H9 (cell line): ENCODE results near the gene TELO2. TPM values are rescaled to one million over a fixed set of nuclear protein-coding genes. Genes with fewer than 3 reads are reported as not detected.

Experiments used
- DNase-seq: peaks from one replicate; pipeline ENCODE4 v3.0.0-alpha.2; 2017
- H2AFZ ChIP-seq: one replicate; pipeline ENCODE4 v1.6.1; 2013; ENCODE audit warnings: mild to moderate bottlenecking, low read length, control low read depth, moderate library complexity
- H2AK5ac ChIP-seq: 2 replicates; pipeline ENCODE4 v1.6.1; 2013; ENCODE audit warnings: low read length, control low read depth, mixed read lengths; ENCODE audit not compliant: insufficient read length
- H2BK120ac ChIP-seq: one replicate; pipeline ENCODE4 v1.6.1; 2013; ENCODE audit warnings: low read depth, mild to moderate bottlenecking, low read length, control low read depth, inconsistent platforms; ENCODE audit not compliant: poor library complexity, severe bottlenecking
- H2BK12ac ChIP-seq: 2 replicates; pipeline ENCODE4 v1.6.1; 2013; ENCODE audit warnings: low read length, control low read depth, mixed read lengths, low read depth; ENCODE audit not compliant: insufficient read length
- H2BK15ac ChIP-seq: 2 replicates; pipeline ENCODE4 v1.6.1; 2013; ENCODE audit warnings: low read depth, low read length, control low read depth
- H2BK20ac ChIP-seq: one replicate; pipeline ENCODE4 v1.6.1; 2013; ENCODE audit warnings: low read depth, mild to moderate bottlenecking, low read length, control low read depth, inconsistent platforms; ENCODE audit not compliant: poor library complexity, severe bottlenecking
- H2BK5ac ChIP-seq: 2 replicates; pipeline ENCODE4 v1.6.1; 2013; ENCODE audit warnings: low read length, control low read depth, mixed read lengths; ENCODE audit not compliant: insufficient read length
- H3K14ac ChIP-seq: 2 replicates; pipeline ENCODE4 v1.6.1; 2013; ENCODE audit warnings: low read length, control low read depth; ENCODE audit not compliant: insufficient read depth
- H3K18ac ChIP-seq: 2 replicates; pipeline ENCODE4 v1.6.1; 2013; ENCODE audit warnings: low read depth, mild to moderate bottlenecking, mixed read lengths, low read length, control low read depth; ENCODE audit not compliant: insufficient read length
- H3K23ac ChIP-seq: 2 replicates; pipeline ENCODE4 v1.6.1; 2013; ENCODE audit warnings: low read length, control low read depth, mixed read lengths, low read depth; ENCODE audit not compliant: insufficient read length
- H3K23me2 ChIP-seq: 2 replicates; pipeline ENCODE4 v1.6.1; 2013; ENCODE audit warnings: low read depth, mild to moderate bottlenecking, mixed read lengths, low read length, control low read depth; ENCODE audit not compliant: insufficient read length, poor library complexity, severe bottlenecking
- H3K27ac ChIP-seq: 2 replicates; pipeline ENCODE4 v1.5.1; 2013; ENCODE audit warnings: low read length, control low read depth, mixed read lengths, low read depth; ENCODE audit not compliant: insufficient read length
- H3K27me3 ChIP-seq: 2 replicates; pipeline ENCODE4 v1.6.1; 2013; ENCODE audit warnings: low read length, control low read depth, inconsistent platforms; ENCODE audit not compliant: insufficient read depth
- H3K4ac ChIP-seq: 2 replicates; pipeline ENCODE4 v1.6.1; 2013; ENCODE audit warnings: low read depth, mild to moderate bottlenecking, control low read depth, inconsistent platforms, low read length, moderate library complexity
- H3K4me1 ChIP-seq: 2 replicates; pipeline ENCODE4 v1.6.1; 2013; ENCODE audit warnings: low read length, control low read depth, inconsistent platforms; ENCODE audit not compliant: insufficient read depth
- H3K4me2 ChIP-seq: 2 replicates; pipeline ENCODE4 v1.6.1; 2013; ENCODE audit warnings: low read length, control low read depth, mixed read lengths; ENCODE audit not compliant: insufficient read length, insufficient read depth
- H3K56ac ChIP-seq: 2 replicates; pipeline ENCODE4 v1.6.1; 2013; ENCODE audit warnings: low read depth, mild to moderate bottlenecking, mixed read lengths, low read length, control low read depth; ENCODE audit not compliant: insufficient read length
- H3K79me1 ChIP-seq: 2 replicates; pipeline ENCODE4 v1.6.1; 2013; ENCODE audit warnings: low read depth, mild to moderate bottlenecking, moderate library complexity, low read length, control low read depth, inconsistent platforms; ENCODE audit not compliant: insufficient read depth, poor library complexity, severe bottlenecking
- H3K79me2 ChIP-seq: 2 replicates; pipeline ENCODE4 v1.6.1; 2013; ENCODE audit warnings: low read length, control low read depth, inconsistent platforms; ENCODE audit not compliant: insufficient read depth
- H3K9ac ChIP-seq: 2 replicates; pipeline ENCODE4 v1.6.1; 2013; ENCODE audit warnings: low read length, control low read depth, mixed read lengths; ENCODE audit not compliant: insufficient read length; ENCODE audit errors: extremely low read depth
- H3K9me3 ChIP-seq: one replicate; pipeline ENCODE4 v1.6.1; 2013; ENCODE audit warnings: low read depth, low read length, inconsistent platforms; ENCODE audit not compliant: control insufficient read depth
- H3T11ph ChIP-seq: one replicate; pipeline ENCODE4 v1.6.1; 2013; ENCODE audit warnings: mild to moderate bottlenecking, low read length, control low read depth, inconsistent platforms
- H4K20me1 ChIP-seq: one replicate; pipeline ENCODE4 v1.6.1; 2013; ENCODE audit not compliant: control insufficient read depth, insufficient read length, insufficient read depth
- H4K5ac ChIP-seq: 2 replicates; pipeline ENCODE4 v1.6.1; 2013; ENCODE audit warnings: low read depth, mild to moderate bottlenecking, mixed read lengths, low read length, control low read depth; ENCODE audit not compliant: insufficient read length
- H4K8ac ChIP-seq: replicated peaks from 2 replicates; pipeline ENCODE4 v1.6.1; 2013; ENCODE audit warnings: low read length, control low read depth, mixed read lengths, low read depth; ENCODE audit not compliant: insufficient read length
- H4K91ac ChIP-seq: 2 replicates; pipeline ENCODE4 v1.6.1; 2013; ENCODE audit warnings: low read depth, mild to moderate bottlenecking, moderate library complexity, mixed read lengths, low read length, control low read depth; ENCODE audit not compliant: insufficient read length
- H3K27ac Mint-ChIP-seq, 3 experiments: 2 replicates in 2 of 3; 3 replicates in 1 of 3; pipeline ENCODE4 v1.8.0; 2020 to 2021; ENCODE audit warnings: mixed read lengths in 3 of 3, mild to moderate bottlenecking in 1 of 3, moderate library complexity in 1 of 3
- H3K27me3 Mint-ChIP-seq: 2 replicates; pipeline ENCODE4 v1.8.0; 2021; ENCODE audit warnings: low read depth, mild to moderate bottlenecking, moderate library complexity, mixed read lengths
- H3K36me3 Mint-ChIP-seq, 3 experiments: 2 replicates in 2 of 3; 3 replicates in 1 of 3; pipeline ENCODE4 v1.8.0; 2020 to 2021; ENCODE audit warnings: low read depth in 3 of 3, mixed read lengths in 3 of 3; ENCODE audit not compliant: insufficient read depth in 1 of 3
- H3K4me1 Mint-ChIP-seq, 2 experiments: 2 replicates each; pipeline ENCODE4 v1.8.0; 2020; ENCODE audit warnings: mixed read lengths in 2 of 2
- H3K4me3 Mint-ChIP-seq, 2 experiments: 2 replicates in 1 of 2; 3 replicates in 1 of 2; pipeline ENCODE4 v1.8.0; 2020 to 2021; ENCODE audit warnings: mild to moderate bottlenecking in 2 of 2, mixed read lengths in 2 of 2, moderate library complexity in 1 of 2
- H3K9me3 Mint-ChIP-seq, 2 experiments: 2 replicates in 1 of 2; 3 replicates in 1 of 2; pipeline ENCODE4 v1.8.0; 2020; ENCODE audit warnings: mild to moderate bottlenecking in 2 of 2, mixed read lengths in 2 of 2, moderate library complexity in 1 of 2
- WGBS: extraction: QIAGEN DNeasy Blood & Tissue Kit; methylation state at CpG from one replicate; pipeline ENCODE4 v1.1.7; 2013; ENCODE audit warnings: missing lambda C conversion rate, low lambda C conversion rate, mixed read lengths; ENCODE audit not compliant: insufficient read length; ENCODE audit errors: extremely low coverage; 5-methylcytosine and 5-hydroxymethylcytosine counted together
- total RNA-seq: library from RNA; stranded (reverse); gene quantifications from 2 replicates; pipeline ENCODE4 v1.2.1, GENCODE V29; 2021
- TF ChIP-seq, protein P1 (sequence below): fragments of 200-600 bp; sonication (generic); conservative IDR thresholded peaks from 3 replicates; pipeline ENCODE4 v1.8.0; 2021; ENCODE audit warnings: antibody characterized with exemption, mild to moderate bottlenecking

The TELO2 gene
- total RNA-seq, 1 experiment from 2014 or later = 98.9 TPM

DNA sequence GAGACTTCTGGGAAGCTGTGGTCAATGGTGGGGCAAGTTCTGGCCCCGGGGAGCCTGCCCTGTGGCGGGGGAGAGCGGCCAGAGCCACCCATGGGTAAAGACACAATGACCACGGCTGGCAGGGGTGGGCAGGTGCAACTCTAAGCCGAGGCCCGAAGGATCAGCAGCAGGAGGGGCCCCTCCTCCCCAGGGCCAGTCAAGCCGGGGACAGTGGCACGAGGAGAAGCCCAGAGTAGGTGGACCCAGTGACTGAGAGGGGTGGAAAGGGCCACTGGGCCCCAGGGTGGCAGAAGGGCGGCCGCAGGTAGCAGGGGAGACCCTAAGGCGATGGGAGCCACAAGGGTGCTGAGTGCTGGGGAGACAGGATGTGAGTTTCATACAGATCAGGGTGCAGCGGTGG, 58.0 kb downstream of the TELO2 start:
- Histone ChIP-seq H2BK15ac (no peak overlapping the region), H2AFZ (no peak overlapping the region), H3K9me3 (no peaks in the 10 kb centered on the region), H3K79me1 (no peaks in the 10 kb centered on the region), H2AK5ac (no peak overlapping the region), H3K23ac (no peak overlapping the region), H4K8ac (no peak overlapping the region), H4K91ac (no peak overlapping the region), H3K79me2 (no peaks in the 10 kb centered on the region), H3K23me2 (no peaks in the 10 kb centered on the region), H3K27me3 (no peaks in the 10 kb centered on the region), H3K4me1 (no peaks in the 10 kb centered on the region), H2BK120ac (no peak overlapping the region), H2BK20ac (no peak overlapping the region), H3K14ac (no peak overlapping the region), H3T11ph (no peak overlapping the region), H3K9ac (no peak overlapping the region), H3K4me2 (no peak overlapping the region), H4K5ac (no peak overlapping the region), H3K27ac (no peak overlapping the region), H2BK12ac (no peak overlapping the region), H4K20me1 (no peaks in the 10 kb centered on the region), H3K56ac (no peak overlapping the region), H2BK5ac (no peak overlapping the region), H3K4ac (no peak overlapping the region), H3K18ac (no peak overlapping the region)
- WGBS = no CpG with 5 or more reads among the region's 12 CpGs
- no peak for DNase-seq
- Mint-ChIP-seq H3K36me3 (peaks cover 0 to 4% (median 2%) of the 10 kb centered on the region in 3 experiments; a peak in 4 of 7 replicates), H3K9me3 (no peaks in the 10 kb centered on the region), H3K27me3 (no peaks in the 10 kb centered on the region), H3K27ac (peak overlapping the region in 1 of 3 experiments; percentile 27; a peak in 1 of 7 replicates), H3K4me3 (no peak overlapping the region), H3K4me1 (no peaks in the 10 kb centered on the region)
- TF ChIP-seq, protein P1, sequence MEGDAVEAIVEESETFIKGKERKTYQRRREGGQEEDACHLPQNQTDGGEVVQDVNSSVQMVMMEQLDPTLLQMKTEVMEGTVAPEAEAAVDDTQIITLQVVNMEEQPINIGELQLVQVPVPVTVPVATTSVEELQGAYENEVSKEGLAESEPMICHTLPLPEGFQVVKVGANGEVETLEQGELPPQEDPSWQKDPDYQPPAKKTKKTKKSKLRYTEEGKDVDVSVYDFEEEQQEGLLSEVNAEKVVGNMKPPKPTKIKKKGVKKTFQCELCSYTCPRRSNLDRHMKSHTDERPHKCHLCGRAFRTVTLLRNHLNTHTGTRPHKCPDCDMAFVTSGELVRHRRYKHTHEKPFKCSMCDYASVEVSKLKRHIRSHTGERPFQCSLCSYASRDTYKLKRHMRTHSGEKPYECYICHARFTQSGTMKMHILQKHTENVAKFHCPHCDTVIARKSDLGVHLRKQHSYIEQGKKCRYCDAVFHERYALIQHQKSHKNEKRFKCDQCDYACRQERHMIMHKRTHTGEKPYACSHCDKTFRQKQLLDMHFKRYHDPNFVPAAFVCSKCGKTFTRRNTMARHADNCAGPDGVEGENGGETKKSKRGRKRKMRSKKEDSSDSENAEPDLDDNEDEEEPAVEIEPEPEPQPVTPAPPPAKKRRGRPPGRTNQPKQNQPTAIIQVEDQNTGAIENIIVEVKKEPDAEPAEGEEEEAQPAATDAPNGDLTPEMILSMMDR = no peak
